HepG2 (cell line): ENCODE data around the gene TOMM6. TPM values are rescaled to one million over a fixed set of nuclear protein-coding genes. Genes with fewer than 3 reads are reported as not detected.

ENCODE experiments used
- BCL6 ChIP-seq: IDR thresholded peaks from 2 replicates; pipeline ENCODE4 v1.6.1; 2016; ENCODE audit warnings: missing genetic modification reagents, missing compliant biosample characterization
- ETV6 ChIP-seq: sonication (generic); formaldehyde crosslinking; conservative IDR thresholded peaks from 2 replicates; pipeline ENCODE4 v1.4.0; 2020; ENCODE audit warnings: missing genetic modification reagents
- SPEN ChIP-seq: sonication (generic); formaldehyde crosslinking; IDR thresholded peaks from 2 replicates; pipeline ENCODE4 v1.5.1; 2020; ENCODE audit warnings: low read depth, mild to moderate bottlenecking, missing genetic modification reagents
- SUZ12 ChIP-seq: fragments of 150-350 bp; IDR thresholded peaks from 2 replicates; pipeline ENCODE4 v1.6.1; 2014; ENCODE audit warnings: low read depth, low read length
- SYNCRIP ChIP-seq: fragments of 200-400 bp; formaldehyde crosslinking; IDR thresholded peaks from 2 replicates; pipeline ENCODE4 v1.6.1; 2018; ENCODE audit warnings: mild to moderate bottlenecking, low read depth, low read length; ENCODE audit not compliant: insufficient read depth
- TBL1XR1 ChIP-seq: fragments of 150-350 bp; IDR thresholded peaks from 2 replicates; pipeline ENCODE4 v1.6.1; 2014; ENCODE audit warnings: borderline replicate concordance, low read length; ENCODE audit not compliant: partially characterized antibody
- ZNF350 ChIP-seq: sonication (generic); formaldehyde crosslinking; IDR thresholded peaks from 2 replicates; pipeline ENCODE4 v1.4.0; 2020; ENCODE audit warnings: mild to moderate bottlenecking, low read depth, missing genetic modification reagents, borderline replicate concordance
- polyA plus RNA-seq, 8 experiments: library from polyadenylated mRNA; depleted of rRNA in 3 of 8; stranded (reverse) in 7 of 8; unstranded in 1 of 8; fragments of >200 nt; fragmentation: Illumina TruSeq in 4 of 8; extraction: Trizol in 4 of 8; gene quantifications; 2 replicates each; pipeline versions ENCODE4 v1.2.1 to v1.2.3, GENCODE V29; 2011 to 2016; ENCODE audit warnings: low read depth in 4 of 8, missing spikeins in 1 of 8, mixed read lengths in 1 of 8; ENCODE audit not compliant: insufficient read depth in 1 of 8
- total RNA-seq, 5 experiments: library from RNA; depleted of rRNA; stranded (reverse); fragments of >200 nt; fragmentation: Illumina TruSeq; extraction: Trizol; gene quantifications; 2 replicates each; pipeline ENCODE4 v1.2.3, GENCODE V29; 2016; ENCODE audit warnings: low read depth in 1 of 5
- TF ChIP-seq, protein P1 (sequence below), 2 experiments: sonication (generic) in 1 of 2; formaldehyde crosslinking in 1 of 2; IDR thresholded peaks; 2 replicates each; pipeline versions ENCODE4 v1.4.0 to v1.6.1; 2016 to 2020; ENCODE audit warnings: borderline replicate concordance in 1 of 2, low read depth in 1 of 2, mild to moderate bottlenecking in 1 of 2, missing genetic modification reagents in 1 of 2
- TF ChIP-seq, protein P2 (sequence below): sonication (generic); formaldehyde crosslinking; IDR thresholded peaks from 2 replicates; pipeline ENCODE4 v1.5.0; 2020; ENCODE audit warnings: mild to moderate bottlenecking, missing genetic modification reagents, borderline replicate concordance
- TF ChIP-seq, protein P3 (sequence below): sonication (generic); formaldehyde crosslinking; IDR thresholded peaks from 2 replicates; pipeline ENCODE4 v1.4.0; 2020; ENCODE audit warnings: mild to moderate bottlenecking, missing genetic modification reagents
- TF ChIP-seq, protein P4 (sequence below): sonication (generic); formaldehyde crosslinking; IDR thresholded peaks from 2 replicates; pipeline ENCODE4 v1.5.0; 2020; ENCODE audit warnings: missing genetic modification reagents
- TF ChIP-seq, protein P5 (sequence below): sonication (generic); formaldehyde crosslinking; IDR thresholded peaks from 2 replicates; pipeline ENCODE4 v1.4.0; 2020; ENCODE audit warnings: low read depth, mild to moderate bottlenecking, missing genetic modification reagents

The TOMM6 gene
- total and polyA plus RNA-seq, 2 of the 13 experiments (the other 11 are each of a cell fraction or from before 2014, with no cell fraction given) = 320 to 321 TPM

DNA sequence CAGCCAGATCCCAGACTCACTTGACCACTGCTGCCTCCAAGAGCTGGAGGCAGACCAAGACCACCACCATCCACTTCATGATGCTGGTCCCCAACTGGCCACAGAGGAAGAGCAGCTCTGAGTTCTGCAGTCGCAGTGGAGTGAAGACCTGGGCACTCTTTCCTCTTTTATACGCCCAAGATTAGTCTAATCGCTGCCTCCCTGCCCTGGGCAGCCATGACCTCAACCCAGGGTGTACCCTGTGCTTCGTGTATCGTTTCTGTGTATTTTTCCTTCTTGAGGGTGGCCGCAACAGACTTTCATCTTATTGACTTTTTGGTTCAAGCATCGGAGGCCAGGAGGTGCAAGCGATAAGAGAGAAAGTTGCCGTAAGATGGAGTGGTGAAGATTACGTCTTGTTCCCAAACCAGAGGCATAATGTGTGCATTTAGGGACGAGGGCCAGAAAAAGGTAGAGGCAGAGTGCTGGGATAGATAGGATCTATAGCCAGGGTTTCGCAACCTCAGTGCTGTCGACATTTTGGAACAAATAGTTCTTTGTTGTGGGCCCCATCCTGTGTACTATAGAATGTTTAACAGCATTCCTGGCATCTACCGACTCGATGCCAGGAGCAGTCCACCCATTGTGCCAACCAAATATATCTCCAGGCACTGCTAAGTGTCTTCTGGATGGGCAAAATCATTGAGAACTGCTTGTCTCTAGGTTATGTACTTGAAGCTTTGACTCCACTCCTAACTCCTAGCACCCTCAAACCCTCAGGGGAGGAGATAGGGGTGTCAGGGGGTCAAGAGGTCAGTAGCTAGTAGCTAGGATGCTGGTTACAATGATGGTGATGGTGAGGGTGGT is 40.0 kb upstream of the TOMM6 start, which contains the start of gene PGC (continued):
- TF ChIP-seq, protein P1, sequence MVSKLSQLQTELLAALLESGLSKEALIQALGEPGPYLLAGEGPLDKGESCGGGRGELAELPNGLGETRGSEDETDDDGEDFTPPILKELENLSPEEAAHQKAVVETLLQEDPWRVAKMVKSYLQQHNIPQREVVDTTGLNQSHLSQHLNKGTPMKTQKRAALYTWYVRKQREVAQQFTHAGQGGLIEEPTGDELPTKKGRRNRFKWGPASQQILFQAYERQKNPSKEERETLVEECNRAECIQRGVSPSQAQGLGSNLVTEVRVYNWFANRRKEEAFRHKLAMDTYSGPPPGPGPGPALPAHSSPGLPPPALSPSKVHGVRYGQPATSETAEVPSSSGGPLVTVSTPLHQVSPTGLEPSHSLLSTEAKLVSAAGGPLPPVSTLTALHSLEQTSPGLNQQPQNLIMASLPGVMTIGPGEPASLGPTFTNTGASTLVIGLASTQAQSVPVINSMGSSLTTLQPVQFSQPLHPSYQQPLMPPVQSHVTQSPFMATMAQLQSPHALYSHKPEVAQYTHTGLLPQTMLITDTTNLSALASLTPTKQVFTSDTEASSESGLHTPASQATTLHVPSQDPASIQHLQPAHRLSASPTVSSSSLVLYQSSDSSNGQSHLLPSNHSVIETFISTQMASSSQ (IDR thresholded peaks at IDR 0.05; ENCODE audit: low read depth) = peak; percentile 74
- TF ChIP-seq, protein P1 (CRISPR knock-in tag; IDR thresholded peaks at IDR 0.05; ENCODE audit: borderline replicate concordance) = peak; percentile 92; the same call in 1 of the 2 replicates
- TF ChIP-seq SYNCRIP (no peak), ZNF350 (CRISPR knock-in tag) (peak; percentile 86), BCL6 (CRISPR knock-in tag) (peak; percentile 85), SUZ12 (no peak), SPEN (CRISPR knock-in tag) (no peak; the same call in 1 of the 2 replicates), TBL1XR1 (no peak), ETV6 (CRISPR knock-in tag) (0 out of 2 replicates have a peak, but pooled peaks have one; percentile 24)
- TF ChIP-seq, protein P2, sequence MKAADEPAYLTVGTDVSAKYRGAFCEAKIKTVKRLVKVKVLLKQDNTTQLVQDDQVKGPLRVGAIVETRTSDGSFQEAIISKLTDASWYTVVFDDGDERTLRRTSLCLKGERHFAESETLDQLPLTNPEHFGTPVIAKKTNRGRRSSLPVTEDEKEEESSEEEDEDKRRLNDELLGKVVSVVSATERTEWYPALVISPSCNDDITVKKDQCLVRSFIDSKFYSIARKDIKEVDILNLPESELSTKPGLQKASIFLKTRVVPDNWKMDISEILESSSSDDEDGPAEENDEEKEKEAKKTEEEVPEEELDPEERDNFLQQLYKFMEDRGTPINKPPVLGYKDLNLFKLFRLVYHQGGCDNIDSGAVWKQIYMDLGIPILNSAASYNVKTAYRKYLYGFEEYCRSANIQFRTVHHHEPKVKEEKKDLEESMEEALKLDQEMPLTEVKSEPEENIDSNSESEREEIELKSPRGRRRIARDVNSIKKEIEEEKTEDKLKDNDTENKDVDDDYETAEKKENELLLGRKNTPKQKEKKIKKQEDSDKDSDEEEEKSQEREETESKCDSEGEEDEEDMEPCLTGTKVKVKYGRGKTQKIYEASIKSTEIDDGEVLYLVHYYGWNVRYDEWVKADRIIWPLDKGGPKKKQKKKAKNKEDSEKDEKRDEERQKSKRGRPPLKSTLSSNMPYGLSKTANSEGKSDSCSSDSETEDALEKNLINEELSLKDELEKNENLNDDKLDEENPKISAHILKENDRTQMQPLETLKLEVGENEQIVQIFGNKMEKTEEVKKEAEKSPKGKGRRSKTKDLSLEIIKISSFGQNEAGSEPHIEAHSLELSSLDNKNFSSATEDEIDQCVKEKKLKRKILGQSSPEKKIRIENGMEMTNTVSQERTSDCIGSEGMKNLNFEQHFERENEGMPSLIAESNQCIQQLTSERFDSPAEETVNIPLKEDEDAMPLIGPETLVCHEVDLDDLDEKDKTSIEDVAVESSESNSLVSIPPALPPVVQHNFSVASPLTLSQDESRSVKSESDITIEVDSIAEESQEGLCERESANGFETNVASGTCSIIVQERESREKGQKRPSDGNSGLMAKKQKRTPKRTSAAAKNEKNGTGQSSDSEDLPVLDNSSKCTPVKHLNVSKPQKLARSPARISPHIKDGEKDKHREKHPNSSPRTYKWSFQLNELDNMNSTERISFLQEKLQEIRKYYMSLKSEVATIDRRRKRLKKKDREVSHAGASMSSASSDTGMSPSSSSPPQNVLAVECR (CRISPR knock-in tag) = peak; percentile 35; the same call in 1 of the 2 replicates
- TF ChIP-seq, protein P3, sequence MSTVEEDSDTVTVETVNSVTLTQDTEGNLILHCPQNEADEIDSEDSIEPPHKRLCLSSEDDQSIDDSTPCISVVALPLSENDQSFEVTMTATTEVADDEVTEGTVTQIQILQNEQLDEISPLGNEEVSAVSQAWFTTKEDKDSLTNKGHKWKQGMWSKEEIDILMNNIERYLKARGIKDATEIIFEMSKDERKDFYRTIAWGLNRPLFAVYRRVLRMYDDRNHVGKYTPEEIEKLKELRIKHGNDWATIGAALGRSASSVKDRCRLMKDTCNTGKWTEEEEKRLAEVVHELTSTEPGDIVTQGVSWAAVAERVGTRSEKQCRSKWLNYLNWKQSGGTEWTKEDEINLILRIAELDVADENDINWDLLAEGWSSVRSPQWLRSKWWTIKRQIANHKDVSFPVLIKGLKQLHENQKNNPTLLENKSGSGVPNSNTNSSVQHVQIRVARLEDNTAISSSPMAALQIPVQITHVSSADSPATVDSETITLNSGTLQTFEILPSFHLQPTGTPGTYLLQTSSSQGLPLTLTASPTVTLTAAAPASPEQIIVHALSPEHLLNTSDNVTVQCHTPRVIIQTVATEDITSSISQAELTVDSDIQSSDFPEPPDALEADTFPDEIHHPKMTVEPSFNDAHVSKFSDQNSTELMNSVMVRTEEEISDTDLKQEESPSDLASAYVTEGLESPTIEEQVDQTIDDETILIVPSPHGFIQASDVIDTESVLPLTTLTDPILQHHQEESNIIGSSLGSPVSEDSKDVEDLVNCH (CRISPR knock-in tag) = no peak
- TF ChIP-seq, protein P4, sequence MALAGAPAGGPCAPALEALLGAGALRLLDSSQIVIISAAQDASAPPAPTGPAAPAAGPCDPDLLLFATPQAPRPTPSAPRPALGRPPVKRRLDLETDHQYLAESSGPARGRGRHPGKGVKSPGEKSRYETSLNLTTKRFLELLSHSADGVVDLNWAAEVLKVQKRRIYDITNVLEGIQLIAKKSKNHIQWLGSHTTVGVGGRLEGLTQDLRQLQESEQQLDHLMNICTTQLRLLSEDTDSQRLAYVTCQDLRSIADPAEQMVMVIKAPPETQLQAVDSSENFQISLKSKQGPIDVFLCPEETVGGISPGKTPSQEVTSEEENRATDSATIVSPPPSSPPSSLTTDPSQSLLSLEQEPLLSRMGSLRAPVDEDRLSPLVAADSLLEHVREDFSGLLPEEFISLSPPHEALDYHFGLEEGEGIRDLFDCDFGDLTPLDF (CRISPR knock-in tag) = no peak
- TF ChIP-seq, protein P5, sequence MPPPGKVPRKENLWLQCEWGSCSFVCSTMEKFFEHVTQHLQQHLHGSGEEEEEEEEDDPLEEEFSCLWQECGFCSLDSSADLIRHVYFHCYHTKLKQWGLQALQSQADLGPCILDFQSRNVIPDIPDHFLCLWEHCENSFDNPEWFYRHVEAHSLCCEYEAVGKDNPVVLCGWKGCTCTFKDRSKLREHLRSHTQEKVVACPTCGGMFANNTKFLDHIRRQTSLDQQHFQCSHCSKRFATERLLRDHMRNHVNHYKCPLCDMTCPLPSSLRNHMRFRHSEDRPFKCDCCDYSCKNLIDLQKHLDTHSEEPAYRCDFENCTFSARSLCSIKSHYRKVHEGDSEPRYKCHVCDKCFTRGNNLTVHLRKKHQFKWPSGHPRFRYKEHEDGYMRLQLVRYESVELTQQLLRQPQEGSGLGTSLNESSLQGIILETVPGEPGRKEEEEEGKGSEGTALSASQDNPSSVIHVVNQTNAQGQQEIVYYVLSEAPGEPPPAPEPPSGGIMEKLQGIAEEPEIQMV (CRISPR knock-in tag) = 0 out of 2 replicates have a peak, but pooled peaks have one; percentile 77
